ENCODE measurements around the gene MRAS. TPM values are rescaled to one million over a fixed set of nuclear protein-coding genes. Genes with fewer than 3 reads are reported as not detected.
A peak's percentile ranks its signal among the peaks of the same experiment; 100 is the strongest.

Gene MRAS
- total RNA-seq, 1 donor from 2014 or later = 66.0 TPM

DNA sequence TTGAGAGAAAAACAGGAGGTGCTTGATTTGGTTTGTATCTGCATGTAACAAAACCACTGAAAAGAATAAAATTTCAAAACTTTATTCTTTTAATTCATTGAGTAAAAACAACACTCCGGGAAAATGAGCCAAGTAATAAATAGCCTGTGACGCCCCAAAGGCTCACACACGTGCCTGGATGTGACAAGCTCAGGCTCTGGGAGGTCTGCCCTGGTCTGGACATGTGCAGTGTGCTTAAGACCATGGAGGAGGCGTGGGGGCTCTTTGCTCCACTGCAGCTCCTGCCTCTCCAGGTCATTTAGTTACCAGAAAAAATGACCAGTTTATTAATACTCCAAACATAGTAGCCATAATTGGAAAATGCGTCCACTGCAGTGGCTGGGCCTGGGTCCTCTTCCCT lies 10.1 kb upstream of the MRAS start:
- FAIRE-seq (no peak), DNase-seq (ENCODE audit: low spot score in 2 of 2) (no peak)

GRCh38 chr3:138338811-138339210 lies 9.6 kb upstream of the MRAS start:
- DNase-seq (ENCODE audit: low spot score in 2 of 2) (no peak), FAIRE-seq (no peak)

DNA sequence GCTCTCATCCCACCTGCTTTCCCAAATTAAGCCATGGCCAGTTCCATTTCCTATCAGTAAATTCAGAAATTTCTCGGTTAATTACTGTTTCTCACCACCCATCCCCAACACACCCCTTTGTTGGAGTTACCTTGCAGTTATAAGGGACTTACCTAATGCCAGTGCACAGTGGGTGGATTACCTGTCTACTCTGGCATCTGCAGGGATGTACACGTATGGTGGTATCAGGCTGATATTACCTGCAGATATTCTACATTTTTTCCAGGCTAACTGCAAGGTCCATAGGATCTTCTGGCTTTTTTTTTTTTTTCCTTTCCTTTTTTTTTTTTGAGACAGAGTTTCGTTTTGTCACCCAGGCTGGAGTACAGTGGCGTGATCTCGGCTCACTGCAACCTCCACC lies 7.9 kb upstream of the MRAS start:
- FAIRE-seq = no peak
- no peak for DNase-seq (ENCODE audit: low spot score in 2 of 2)

DNA sequence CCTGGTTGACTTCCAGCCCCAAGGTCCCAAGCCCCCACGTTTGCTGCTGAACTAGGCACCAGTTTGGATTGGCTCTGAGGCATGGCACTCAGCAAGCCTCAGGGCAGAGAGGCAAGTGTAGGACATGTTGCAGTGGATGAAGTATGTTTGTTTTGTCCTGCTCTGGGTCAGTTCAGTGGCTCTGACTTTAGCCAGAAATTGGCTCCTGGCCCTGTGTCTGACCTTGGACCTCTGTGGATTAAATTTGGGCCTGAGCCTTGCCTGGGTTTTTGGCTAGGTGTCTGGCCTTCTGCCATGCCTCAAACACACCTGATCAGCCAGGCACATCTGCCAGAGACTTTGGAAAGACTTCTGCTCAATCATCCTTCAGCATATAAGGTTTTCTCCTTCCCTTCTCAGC lies 3.6 kb upstream of the MRAS start:
- DNase-seq (ENCODE audit: low spot score in 2 of 2) = no peak
- no peak for FAIRE-seq

GRCh38 chr3:138348754-138349739 lies 668 bp downstream of the MRAS start:
- DNase-seq (ENCODE audit: low spot score in 2 of 2) (peak in 1 of 2 donors; percentile 49), FAIRE-seq (no peak)

DNA sequence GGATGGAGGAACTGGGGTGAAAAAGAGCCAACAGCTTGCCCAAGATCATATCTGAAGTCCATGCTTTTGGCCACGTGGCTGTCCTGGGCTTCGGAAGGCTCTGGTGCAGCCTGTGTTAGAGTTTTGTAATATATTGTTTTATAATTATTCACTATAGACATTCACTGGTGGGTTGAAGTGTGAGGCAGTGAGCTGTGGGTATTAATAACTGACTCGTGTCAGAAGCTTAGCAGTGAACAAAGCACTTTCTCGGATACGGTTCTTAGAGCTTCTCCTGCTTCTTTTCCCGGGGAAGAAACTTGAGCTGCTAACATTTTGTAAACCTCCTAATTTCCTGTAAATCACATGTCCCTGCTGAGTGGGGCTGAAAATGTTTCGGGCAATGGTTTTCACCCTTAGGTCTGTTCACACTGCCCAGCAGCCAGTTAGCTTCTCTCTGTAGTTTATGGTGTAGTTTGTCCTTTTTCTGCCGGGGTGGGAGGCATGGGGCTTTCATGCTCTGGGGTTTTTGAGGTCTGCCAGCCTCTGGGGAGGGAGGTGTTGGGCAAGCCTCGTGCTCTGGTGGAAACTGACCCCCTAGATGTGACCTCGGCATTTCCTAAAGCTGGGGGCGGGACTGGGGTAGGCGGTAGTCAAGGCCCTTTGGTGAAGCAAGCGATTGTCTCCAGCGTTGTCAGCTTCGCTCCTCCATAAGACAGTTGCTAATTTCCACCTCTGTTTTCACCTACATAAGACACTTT lies 1.7 kb downstream of the MRAS start:
- FAIRE-seq = no peak
- DNase-seq (ENCODE audit: low spot score in 2 of 2) = no peak

DNA sequence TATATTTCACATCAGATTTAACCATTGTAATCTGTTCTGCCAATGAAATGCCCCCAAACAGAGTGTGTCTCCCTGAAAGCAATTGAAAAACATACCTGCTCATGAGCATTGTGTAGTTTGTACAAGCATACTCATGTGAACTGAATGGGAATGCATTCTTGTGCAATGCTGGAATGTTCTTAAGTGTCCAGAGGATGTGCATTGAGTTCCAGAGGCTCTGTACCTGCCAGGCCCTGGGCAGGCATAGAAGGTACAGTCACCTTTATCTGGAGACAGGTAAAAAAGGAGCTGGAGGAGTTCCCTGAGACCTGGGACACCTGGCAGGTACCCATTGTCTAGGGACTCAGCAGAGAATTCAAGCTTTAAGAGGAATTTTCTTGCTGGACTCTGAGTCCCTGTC lies 2.8 kb downstream of the MRAS start:
- FAIRE-seq = no peak
- no peak for DNase-seq (ENCODE audit: low spot score in 2 of 2)

DNA sequence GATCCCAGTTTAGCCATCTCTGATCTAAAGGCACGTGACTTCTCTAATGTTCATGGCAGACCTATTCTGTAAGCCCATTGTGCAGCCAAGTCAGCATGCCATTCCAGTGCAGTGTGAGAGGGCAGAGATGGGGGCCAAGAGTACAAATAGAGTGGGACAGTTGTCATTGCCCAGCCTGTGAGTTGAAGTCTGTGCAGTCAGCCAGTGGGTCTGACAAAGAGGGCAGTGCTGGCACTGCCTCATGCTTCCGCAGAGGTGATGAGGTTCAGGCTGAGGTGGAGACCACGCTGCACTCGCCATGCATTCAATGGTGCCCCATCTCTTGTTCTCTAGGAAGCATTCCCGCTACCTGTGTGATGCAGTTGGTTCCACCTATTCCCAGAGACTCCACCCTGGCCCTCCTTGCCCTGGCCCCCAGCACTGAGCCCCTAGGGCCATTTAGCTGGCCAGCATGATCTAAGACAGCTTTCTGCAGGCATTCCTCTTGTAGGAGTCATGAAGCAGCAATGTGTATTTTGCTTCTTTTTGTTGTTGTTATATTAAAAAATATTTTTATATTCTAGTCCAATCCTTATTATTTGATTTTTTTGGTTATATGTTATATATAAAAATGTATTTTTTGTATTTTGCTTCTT lies 3.7 kb downstream of the MRAS start:
- FAIRE-seq (no peak), DNase-seq (ENCODE audit: low spot score in 2 of 2) (no peak)

DNA sequence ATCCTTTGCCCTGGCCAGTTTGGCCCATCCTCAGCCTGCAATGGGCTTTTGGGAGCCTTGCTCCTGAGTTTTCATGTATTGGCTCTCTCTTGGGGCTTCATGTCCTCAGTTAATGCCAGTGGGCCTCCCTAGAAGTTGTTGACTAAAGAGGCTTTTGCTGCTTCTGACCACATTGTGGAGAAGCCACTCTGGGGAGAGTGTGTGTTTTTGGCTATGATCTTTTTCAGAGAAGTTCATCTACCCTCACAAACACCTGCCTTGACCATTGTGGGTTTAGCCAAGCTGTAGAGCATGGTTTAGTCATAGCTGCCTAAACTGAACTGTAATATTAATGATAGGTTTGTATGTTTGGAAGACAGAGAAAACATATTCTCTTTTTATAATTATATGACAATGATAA lies 6.0 kb downstream of the MRAS start:
- DNase-seq (ENCODE audit: low spot score in 2 of 2) (no peak), FAIRE-seq (no peak)

DNA sequence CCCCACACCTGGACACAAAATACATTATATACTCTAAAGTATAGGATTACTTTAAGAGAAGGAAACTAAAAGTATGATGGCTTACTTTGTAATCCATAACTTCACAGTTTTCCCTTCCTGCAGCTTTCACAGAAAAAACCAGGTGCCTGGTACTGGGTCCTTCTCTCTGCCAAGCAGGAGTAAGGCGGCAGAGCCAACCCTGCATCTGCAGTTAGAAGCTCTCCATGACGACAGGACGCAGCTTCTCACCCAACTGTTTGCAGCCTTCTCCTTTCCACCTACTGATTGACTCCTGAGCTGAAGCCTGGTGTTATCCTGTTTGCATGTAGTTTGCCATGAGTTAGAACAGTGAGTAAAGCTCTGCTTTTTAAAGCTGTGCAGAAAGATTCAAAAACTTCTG lies 6.7 kb downstream of the MRAS start:
- FAIRE-seq = no peak

GRCh38 chr3:138356730-138357405 lies 8.5 kb downstream of the MRAS start:
- FAIRE-seq = no peak
- no peak for DNase-seq (ENCODE audit: low spot score in 2 of 2)

More for the DNA sequence above, 6.7 kb downstream of the MRAS start:
- no peak for DNase-seq (ENCODE audit: low spot score in 2 of 2)

GRCh38 chr3:138359148-138359918 lies 11.0 kb downstream of the MRAS start:
- FAIRE-seq (no peak), DNase-seq (ENCODE audit: low spot score in 2 of 2) (no peak)

GRCh38 chr3:138359919-138360868 lies 11.8 kb downstream of the MRAS start:
- DNase-seq (ENCODE audit: low spot score in 2 of 2) (no peak), FAIRE-seq (no peak)

DNA sequence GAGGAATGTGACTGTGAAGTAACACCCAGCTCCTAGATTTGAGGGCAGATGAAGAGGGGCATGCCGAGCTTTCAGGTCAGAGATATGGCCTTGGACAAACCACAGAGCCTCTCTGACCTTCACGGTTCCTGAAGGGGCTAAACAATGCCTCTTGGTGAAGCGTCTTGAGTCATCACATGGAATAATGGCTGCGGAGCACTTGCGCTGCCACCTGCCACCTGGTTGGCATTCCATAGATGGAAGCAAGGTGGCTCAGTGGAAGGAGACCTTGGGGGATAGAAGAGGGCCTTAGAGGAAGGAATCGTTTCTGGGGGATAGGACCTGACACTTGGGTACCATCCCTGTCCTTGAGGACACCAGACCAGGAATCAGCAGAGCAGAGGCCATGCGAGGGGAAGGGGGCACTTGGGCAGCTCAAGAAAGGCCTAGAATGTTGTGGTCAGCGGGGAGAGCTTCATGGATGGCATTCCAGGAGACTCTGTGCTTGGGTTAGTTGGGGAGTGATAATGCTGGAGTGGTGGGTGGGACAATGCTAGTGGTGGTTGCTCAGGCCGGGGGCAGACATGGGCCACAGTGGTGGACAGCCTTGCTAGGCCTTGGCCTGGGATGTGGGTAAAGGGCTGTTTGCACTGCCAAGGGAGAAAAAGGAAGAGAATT lies 12.6 kb downstream of the MRAS start:
- FAIRE-seq = no peak
- no peak for DNase-seq (ENCODE audit: low spot score in 2 of 2)

GRCh38 chr3:138361561-138361971 lies 13.2 kb downstream of the MRAS start:
- FAIRE-seq (no peak), DNase-seq (ENCODE audit: low spot score in 2 of 2) (no peak)

DNA sequence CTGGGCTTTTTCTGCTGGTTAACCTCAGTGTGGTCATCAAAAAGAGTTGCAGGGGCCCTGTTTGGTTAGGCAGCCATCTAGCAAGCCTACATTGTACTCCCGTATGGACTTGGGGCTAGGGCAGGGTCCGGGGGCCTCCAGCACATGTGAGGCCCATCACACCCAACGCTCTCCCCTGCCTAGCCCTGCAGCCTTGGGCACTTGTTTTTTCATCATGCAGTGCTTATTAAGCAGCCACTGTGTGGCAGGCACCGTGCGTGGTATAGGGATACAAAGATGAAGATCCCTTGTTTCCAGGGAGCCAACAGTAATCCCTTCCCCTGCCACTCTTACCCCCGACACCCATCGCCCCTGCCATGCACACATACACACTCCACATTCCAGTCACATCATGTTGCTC lies 14.2 kb downstream of the MRAS start:
- DNase-seq (ENCODE audit: low spot score in 2 of 2) (no peak), FAIRE-seq (no peak)

GRCh38 chr3:138363322-138363721 lies 14.9 kb downstream of the MRAS start:
- DNase-seq (ENCODE audit: low spot score in 2 of 2) = no peak
- no peak for FAIRE-seq
